GM19372 (cell line): ENCODE measurements around the gene TTLL11.

Source experiments
- ATAC-seq: cut with Tn5 transposase; IDR thresholded peaks from one replicate; pipeline ENCODE4 v1.9.1; 2021; ENCODE audit warnings: mild to moderate bottlenecking, low read depth, moderate library complexity; ENCODE audit not compliant: unreplicated experiment

Gene TTLL11

GRCh38 chr9:121949766-121950165 lies 143.3 kb downstream of the TTLL11 start:
- ATAC-seq: no peak

- no peak for ATAC-seq
Measured at GRCh38 chr9:121949364-121949763, 143.7 kb downstream of the TTLL11 start.

- ATAC-seq: no peak
Measured at GRCh38 chr9:121947775-121948174, 145.3 kb downstream of the TTLL11 start.

- no peak for ATAC-seq
Measured at GRCh38 chr9:121946465-121946864, 146.6 kb downstream of the TTLL11 start.

- no peak for ATAC-seq
Measured at GRCh38 chr9:121945849-121946248, 147.3 kb downstream of the TTLL11 start.

- no peak for ATAC-seq
Measured at GRCh38 chr9:121945281-121945680, 147.8 kb downstream of the TTLL11 start.

GRCh38 chr9:121944711-121945191 lies 148.4 kb downstream of the TTLL11 start:
- no peak for ATAC-seq

- ATAC-seq: no peak
Measured at GRCh38 chr9:121943463-121943862, 149.6 kb downstream of the TTLL11 start.

GRCh38 chr9:121942866-121943382 lies 150.2 kb downstream of the TTLL11 start:
- ATAC-seq: no peak

GRCh38 chr9:121942313-121942712 lies 150.8 kb downstream of the TTLL11 start:
- ATAC-seq: no peak

GRCh38 chr9:121939643-121940042 lies 153.5 kb downstream of the TTLL11 start:
- ATAC-seq: no peak

- no peak for ATAC-seq
Measured at GRCh38 chr9:121938621-121939020, 154.5 kb downstream of the TTLL11 start.

- ATAC-seq: no peak
Measured at GRCh38 chr9:121937240-121937639, 155.9 kb downstream of the TTLL11 start.

- ATAC-seq: no peak
Measured at GRCh38 chr9:121935739-121936138, 157.4 kb downstream of the TTLL11 start.

- no peak for ATAC-seq
Measured at GRCh38 chr9:121930956-121931355, 162.2 kb downstream of the TTLL11 start.

GRCh38 chr9:121929893-121930875 lies 162.9 kb downstream of the TTLL11 start:
- no peak for ATAC-seq

- no peak for ATAC-seq
Measured at GRCh38 chr9:121927636-121928035, 165.5 kb downstream of the TTLL11 start.

- no peak for ATAC-seq
Measured at GRCh38 chr9:121927081-121927480, 166.0 kb downstream of the TTLL11 start.

GRCh38 chr9:121926351-121926801 lies 166.7 kb downstream of the TTLL11 start:
- no peak for ATAC-seq

GRCh38 chr9:121925935-121926334 lies 167.2 kb downstream of the TTLL11 start:
- ATAC-seq: no peak

- no peak for ATAC-seq
Measured at GRCh38 chr9:121924700-121925099, 168.4 kb downstream of the TTLL11 start.

GRCh38 chr9:121921444-121921843 lies 171.7 kb downstream of the TTLL11 start:
- no peak for ATAC-seq
